HG03378 (cell line): Measurements from ENCODE around the gene CRISP2.
"Not testable (repeated sequence)": the region's sequence is repeated elsewhere in the genome, so short reads cannot be mapped to it uniquely, and the experiment has no call there.

ENCODE experiments used
- ATAC-seq: cut with Tn5 transposase; IDR thresholded peaks from one replicate; pipeline ENCODE4 v1.9.1; 2021; ENCODE audit warnings: mild to moderate bottlenecking, moderate library complexity; ENCODE audit not compliant: unreplicated experiment

CRISP2 gene, protein sequence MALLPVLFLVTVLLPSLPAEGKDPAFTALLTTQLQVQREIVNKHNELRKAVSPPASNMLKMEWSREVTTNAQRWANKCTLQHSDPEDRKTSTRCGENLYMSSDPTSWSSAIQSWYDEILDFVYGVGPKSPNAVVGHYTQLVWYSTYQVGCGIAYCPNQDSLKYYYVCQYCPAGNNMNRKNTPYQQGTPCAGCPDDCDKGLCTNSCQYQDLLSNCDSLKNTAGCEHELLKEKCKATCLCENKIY

GRCh38 chr6:49713346-49713745 lies at the start of gene CRISP2:
Gene CRISP2, minus strand, starts transcription at chr6:49713543. Its CDS starts 4,347 bp downstream, at chr6:49709196.
- no peak for ATAC-seq

- no peak for ATAC-seq
These were observed 30.9 kb upstream of the CRISP2 start, which contains the start of gene CRISP3 for GRCh38 chr6:49744259-49744658. Gene CRISP3, minus strand, starts transcription at chr6:49744388. Its CDS starts 21 bp downstream, at chr6:49744367.

DNA sequence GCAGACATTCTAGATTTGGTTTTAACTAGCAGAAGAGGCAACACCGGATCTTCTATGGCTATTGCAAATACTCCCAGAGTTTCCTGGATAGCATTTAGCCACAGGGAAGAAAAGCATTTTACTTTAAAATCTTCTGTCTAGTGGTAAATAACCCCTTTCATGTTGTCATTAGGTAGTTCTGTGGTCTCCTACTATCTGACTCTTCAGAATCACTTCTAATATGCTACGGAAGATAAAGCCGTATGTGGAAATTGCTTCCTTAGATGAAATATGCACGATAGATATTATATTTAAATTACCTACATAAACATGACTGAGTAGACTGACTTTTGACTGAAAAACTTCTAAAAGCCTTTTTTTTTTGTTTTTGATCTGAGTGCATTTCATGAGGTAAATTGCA lies 30.1 kb upstream of the CRISP2 start:
- no peak for ATAC-seq

GRCh38 chr6:49739423-49739822 lies 26.1 kb upstream of the CRISP2 start:
- no peak for ATAC-seq

DNA sequence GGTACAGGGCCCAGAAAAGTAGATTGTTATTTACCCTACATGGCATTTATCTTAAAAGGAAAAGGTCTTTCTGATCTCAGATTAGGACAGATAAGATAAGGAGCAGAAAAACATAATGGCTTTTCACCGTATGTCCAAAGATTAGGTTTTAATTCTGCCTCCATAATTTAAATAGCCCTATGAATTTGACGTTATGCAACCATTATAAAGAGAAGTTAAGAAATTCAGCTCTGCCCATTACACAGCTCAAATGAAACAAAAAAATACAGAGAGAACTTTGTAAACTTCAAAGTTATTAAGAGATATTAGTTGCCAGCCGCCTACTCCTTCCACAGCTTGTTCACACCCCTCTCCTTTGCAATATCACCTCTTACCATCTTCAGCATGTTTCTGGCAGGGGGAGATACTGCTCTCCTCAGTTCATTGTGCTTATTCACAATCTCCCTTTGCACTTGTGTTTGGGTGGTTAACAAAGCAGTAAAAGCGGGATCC lies 22.7 kb upstream of the CRISP2 start:
- ATAC-seq: no peak

- no peak for ATAC-seq
These were observed 20.3 kb upstream of the CRISP2 start for GRCh38 chr6:49733680-49734079.

DNA sequence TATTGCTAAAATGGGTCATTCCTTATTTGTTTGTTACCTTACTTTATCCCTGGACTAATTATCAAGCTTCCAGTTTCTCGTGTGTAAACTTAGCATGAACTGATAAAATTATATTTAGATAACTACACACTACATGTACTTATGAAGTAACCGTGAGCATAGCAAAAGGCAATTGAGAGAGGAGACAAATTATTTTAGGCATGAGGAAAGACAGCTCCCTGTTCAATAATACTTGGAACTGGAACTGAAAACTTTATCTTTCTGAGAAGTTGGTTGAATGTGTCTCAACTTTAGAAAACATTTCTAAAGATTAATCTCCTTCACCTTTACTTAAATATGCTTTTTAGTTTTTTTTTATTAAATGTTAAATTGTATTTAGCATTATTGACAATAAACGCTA lies 19.4 kb upstream of the CRISP2 start:
- no peak for ATAC-seq

DNA sequence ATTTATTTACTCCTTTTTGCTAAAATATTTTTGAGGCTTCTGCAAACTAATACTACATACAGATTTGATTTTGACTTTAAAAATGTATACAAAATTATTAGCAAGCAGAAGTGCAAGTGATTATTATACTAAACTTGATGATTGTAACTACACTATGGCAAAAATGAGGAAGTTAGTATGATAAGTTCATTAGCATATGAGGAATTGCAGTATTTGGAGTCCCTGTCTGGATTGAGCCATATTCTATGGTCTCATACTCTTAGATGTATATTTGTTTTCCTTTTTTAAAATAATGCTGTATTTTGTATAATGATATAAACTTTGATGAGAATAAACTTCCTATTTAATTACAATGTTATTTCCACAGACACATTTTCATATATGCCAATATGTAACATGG lies 16.9 kb upstream of the CRISP2 start:
- ATAC-seq: no peak

DNA sequence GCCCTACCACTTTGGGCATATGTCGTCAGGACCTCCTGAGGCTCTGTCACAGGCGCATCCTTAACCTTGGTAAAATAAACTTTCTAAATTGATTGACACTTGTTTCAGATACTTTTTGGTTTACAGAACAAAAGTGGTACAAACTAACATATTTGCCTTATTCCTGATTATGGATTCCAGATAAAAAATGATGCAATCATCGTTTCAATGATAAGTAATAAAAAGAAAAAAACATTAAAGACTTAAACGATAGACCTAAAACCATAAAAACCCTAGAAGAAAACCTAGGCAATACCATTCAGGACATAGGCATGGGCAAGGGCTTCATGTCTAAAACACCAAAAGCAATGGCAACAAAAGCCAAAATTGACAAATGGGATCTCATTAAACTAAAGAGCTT lies 10.6 kb upstream of the CRISP2 start:
- ATAC-seq: not testable (repeated sequence)

- no peak for ATAC-seq
These were observed 8.0 kb upstream of the CRISP2 start for GRCh38 chr6:49721297-49721696.

GRCh38 chr6:49720372-49720771 lies 7.0 kb upstream of the CRISP2 start:
- ATAC-seq: no peak

GRCh38 chr6:49698478-49698877 lies 14.9 kb downstream of the CRISP2 start:
- no peak for ATAC-seq

DNA sequence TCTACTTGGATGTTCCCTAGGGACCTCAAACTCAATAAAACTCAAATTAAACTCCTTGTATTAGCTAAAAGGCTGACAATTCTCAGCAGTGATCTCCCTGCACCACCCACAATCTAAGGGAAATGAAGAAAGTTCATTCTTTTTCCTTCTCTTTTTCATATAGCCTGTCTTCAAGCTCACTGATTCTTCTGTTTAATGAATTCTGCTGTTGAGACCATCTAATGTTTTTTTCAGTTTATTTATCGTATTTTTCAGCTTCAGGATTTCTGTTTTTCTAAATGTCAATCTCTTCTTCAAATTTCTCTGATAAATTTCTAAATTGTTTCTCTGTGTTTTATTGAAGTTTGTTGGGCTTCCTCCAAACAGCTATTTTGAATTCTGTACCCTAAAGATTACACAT lies 19.8 kb downstream of the CRISP2 start:
- ATAC-seq: no peak

DNA sequence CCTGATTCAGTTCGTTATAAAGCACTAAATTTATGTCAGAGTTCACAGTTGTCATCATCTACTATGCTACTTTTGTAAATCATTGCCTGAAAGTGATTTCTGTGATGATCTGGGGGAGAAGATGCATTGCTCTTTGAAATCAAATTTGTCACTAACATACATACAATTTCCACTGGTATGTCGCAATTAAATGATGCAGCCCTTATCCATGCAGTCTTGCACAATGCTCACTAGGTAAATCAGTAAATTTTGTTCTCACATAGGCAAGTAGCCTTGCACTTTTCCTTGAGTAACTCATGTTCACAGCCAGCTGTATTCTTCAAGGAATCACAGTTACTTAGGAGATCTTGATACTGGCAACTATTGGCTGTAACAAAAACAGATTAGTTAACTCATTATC lies 20.8 kb downstream of the CRISP2 start:
- ATAC-seq: no peak

DNA sequence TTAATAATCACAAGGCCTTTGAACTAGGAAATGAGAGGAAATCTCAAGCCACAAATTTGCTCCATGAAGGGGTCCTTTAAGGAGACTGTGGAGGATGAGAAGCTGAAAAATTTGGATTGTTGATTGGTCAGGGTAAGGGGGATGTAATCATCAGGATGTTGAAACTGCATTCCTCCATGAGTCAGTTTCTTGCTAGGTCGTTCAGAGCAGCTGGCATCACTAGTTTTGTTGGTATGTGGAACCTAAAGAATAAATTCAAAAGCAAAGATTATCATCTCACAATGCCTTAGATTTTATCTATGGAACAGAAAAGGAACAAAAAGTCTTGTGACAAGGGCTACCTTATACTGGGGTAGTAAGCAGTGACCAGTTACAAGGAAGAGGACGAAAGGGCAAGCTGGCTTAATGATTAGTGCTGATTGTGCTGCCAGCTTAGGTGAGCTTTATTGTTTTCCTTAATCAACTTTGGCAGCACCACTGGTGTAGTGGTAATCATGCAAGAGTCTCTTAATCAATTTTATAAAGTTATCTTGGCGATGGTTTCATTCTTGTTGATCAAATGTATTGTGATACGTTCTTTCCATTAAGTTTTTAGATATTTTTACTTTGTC lies 36.6 kb downstream of the CRISP2 start:
- no peak for ATAC-seq

GRCh38 chr6:49675816-49676215 lies 37.5 kb downstream of the CRISP2 start:
- ATAC-seq: no peak

DNA sequence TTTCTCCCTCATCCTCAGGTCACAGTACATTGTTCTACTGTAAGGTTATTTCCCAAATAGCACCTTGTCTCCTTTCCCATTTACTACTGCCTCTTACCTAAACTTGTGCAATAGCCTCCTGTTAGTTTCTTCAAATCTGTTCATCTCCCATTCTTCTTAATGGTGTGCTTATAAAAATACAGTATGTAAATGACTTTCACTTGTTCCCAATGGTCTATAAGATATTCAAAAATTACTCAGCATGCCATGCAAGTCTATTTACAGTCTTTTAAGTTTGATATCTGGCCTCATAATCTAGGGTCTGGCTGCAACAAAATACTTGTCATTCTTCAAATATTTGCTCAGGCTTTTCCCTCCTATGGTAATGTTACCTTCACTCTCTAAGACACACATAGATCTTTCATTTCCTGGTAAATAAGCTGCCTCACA lies 45.2 kb downstream of the CRISP2 start:
- ATAC-seq: no peak

GRCh38 chr6:49666930-49667757 lies 46.2 kb downstream of the CRISP2 start:
- no peak for ATAC-seq

DNA sequence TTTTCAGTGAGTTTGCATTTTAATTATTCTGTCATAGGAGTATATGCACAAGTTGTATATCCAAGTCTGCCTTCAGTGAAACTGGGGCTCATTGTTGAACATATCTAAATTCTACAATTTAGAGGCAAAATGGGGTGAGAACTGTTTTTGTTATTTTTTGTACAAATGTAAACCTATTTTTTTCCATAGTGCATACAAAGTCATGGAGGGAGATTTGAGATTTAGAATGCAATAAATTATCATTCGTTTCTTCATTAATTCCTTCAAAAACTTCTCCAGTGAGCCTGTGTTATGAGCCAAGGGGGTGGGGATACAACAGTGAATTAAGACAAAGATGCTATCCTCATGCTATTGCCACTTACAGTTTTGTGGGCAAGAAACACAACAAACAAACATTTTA lies 46.9 kb downstream of the CRISP2 start:
- no peak for ATAC-seq

- no peak for ATAC-seq
These were observed 48.5 kb downstream of the CRISP2 start for GRCh38 chr6:49664817-49665216.

- ATAC-seq: not testable (repeated sequence)
These were observed 49.3 kb downstream of the CRISP2 start for GRCh38 chr6:49664054-49664453.

DNA sequence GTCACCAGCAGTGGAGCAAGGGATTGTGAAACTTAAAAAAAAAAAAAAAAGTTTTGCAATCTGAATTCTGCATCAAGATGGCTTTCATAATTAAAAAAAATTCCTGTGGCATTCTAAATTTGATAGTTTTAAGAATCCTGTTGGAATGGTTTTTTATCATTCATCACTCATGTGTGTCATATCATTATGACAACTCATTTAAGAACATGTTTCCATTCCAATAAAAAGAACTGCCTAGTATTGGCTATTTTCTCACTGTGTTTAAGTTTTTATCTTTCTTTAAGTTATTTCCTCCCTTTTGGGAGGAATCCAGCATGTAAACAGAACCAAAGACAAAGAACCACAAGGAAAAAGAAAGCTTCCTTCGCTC lies 50.5 kb downstream of the CRISP2 start:
- ATAC-seq: no peak
